ENCODE results near the gene APBA2.

The APBA2 gene

DNA sequence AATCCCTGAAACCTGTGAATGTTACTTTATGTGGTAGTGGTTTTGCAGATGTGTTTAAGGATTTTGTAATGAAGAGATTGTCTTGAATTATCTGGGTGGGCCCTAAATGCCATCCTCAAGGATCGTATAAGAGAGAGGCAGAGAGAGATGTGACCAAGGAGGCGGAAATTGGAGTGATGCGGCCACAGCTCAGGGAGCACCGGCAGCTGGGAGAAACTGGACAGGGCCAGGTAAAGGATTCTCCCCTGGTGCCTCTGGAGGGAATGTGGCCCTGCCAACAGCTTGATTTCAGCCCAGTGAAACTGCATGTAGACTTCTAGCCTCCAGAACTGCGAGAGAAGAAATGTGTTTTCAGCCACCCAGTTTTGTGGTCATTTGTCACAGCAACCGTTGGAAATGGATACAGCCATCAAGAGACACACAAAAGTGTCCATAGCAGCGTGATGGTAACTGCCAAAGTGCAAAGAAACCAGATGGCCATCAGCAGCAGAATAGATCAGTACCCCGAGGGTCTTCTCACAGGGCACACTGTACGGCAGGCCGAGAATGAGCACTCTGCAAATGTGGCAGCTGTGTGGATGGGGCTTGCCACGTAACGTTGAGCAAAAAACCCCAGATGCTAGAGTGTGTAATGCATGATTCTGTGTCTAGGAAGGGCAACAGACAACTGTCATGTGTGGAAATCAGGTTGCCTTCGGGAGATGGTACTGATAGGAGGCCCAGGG, 12.2 kb downstream of the APBA2 start:
- no peak for DNase-seq

DNA sequence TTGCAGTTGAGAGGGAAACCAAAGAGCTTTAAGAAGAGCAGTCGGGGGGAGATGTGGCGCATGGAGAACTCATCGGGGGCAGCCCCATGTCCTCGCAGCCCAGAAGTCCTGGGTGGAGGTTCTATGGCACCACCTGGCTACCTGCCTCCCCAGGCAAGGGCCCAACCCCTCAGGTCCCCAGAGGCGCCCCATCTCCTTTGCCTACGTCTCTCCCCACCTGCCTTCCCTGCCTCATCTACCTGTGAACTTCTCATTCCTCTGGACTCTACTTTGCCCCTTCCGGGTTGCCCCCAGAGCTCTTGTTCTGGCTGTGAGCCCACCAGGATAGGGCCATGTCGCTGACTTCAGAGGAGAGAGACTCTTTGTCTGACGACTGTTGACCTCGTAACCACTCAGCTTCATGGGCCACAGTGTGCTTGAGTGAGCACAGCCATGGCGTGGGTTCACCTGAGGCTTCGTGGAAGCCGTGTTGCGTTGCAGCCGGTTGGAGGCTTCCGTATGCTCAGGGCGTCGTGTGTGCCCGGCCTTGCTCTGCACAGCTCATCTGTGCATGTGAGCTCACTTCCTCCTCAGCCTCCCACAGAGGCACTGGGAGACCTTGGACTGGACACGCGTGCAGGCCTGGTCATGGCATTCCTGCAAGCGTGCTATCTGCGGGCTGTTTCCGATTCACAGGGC, 13.4 kb downstream of the APBA2 start:
- DNase-seq = no peak

DNA sequence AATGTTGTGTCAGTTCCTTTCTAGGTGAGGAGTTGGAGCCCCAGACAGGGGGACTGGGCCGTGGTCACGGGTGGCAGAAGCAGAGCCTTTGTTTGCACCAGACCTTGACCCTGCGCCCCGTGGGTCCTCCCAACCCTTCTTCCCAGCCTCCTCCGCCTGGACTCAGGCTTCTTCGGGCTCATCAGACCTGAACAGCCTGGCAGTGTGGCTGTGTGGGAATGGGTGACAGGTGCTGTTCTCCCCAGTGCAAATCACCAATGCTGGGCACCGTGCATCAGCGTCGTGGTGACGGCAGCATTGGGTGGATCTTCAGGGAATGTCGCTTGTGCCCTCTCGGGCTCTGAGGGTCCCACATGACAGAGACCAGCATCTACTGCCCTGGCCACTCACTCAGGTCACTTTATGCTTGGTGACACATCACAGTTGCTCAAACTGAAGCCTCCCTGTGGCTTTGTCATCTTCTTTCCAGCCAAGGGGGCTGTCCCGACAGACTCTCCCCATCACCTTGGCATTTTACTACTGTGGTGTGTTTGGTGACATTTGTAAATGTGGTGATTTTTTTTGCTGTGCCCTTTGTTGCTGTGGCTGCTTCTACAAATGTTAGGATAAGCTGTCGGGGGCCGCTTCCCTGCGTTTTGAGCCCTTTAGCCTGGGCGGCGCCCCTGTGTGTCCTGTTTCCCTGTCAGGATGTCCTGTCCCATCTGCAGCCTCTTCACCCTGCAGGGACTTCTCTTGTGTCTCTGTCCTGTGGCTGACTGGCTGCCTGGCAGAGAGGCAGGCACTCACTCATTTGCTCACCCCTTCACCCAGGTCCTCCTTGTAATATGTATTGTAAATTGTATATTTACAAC, 14.5 kb downstream of the APBA2 start:
- DNase-seq = no peak

DNA sequence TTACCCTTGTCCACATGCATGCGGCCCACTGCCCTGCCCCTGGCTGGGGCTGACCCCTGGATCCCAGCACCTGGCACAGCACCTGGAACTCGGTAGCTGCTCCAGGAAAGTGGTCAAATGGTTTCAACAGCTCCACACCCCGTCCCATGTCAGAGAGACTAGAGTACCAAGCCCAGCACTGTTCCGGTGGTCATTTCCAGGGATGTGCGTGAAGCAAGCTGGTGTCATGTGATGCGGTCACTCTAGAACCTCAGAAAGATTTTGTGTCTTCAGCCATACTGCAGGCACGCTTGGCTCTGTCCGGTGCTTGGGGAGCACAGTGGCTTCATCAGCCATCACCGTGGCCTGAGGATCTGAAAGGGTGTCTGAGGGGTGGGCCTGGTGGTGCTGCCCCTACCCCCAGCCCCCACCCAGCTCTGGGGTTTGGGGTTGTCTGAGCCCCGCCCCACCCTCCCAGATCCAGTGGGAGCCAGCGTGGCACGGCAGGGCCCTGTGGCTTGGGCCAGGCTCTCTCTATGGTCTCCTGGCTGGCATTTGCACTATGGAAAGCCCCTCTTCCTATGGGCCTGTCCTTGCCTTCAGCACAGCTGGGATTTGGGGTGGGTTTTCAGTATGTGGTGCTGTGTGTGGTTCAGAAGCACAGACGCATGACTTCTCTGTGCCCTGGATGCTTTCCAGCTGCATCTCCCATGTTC, 15.3 kb downstream of the APBA2 start:
- no peak for DNase-seq

DNA sequence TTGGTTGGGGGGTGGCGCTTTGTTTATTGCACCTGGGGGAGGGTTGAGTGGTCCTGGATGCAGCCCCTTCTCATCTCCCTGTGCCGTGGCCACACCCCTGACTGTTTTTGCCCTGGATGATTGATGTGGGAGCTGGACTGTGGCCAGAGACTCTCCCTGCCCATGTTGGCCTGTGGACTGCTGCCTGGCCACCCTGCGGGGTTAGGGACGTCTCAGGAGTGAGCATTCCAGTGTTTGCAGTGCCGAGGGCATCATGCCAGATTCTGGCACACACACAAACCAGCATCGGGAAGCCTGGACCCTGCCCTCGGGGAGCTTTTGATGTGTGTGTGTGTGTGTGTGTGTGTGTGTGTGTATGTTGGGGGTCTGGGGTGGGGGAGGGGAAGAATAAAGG, 15.8 kb downstream of the APBA2 start:
- no peak for DNase-seq

DNA sequence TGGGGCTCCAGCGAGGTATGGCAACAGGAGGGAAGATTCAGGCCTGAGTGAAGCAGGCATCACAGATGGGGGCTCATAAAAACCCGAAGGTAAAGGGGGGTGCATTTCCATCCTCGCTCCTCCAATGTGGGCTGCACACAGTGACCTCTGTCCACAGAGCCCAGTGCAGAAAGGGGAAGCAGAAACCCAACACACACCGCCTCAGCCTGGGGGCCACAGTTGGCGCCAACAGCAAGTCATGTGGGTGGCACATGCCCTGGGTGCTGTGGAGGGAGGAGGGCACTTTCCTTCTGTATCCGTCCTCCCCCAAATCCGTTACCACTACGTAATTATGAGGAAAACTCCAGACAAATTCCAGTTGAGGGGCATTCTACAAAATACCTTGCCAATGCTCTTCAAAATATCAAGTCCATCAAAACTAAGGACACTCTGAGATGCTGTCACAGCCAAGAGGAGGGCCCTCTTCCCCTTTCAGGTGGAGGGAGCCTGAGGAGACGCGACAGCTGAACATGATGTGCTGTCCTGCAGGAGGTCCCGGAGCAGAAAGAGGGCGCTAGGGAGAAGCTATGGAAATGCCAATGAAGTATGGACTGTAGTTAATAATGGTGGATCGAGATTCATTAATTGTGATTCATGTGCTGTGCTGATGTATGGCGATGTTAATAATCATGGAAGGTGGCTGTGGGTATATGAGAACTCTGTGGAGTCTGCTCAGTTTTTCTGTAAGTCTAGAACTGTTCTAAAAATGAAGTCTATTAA, 16.4 kb downstream of the APBA2 start:
- DNase-seq = no peak

DNA sequence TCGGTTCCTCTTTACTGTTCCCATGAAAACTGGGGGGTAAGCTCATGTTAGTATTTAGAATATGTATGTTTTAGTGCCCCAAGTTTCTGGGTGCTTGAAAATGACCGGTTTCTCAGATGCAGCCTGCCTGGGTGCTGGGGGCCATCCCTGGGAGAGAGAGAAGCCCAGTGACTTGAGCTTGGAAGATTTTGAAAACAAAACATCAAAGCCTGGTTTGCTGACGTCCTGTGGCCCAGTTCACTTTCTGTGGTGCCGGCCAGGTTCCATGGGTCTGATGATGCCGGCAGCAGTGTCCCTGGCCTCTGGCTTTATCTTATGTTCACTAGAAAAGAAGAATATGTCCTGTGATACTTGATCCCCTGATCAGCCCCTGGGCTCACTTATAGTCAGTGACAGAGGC, 17.1 kb downstream of the APBA2 start:
- no peak for DNase-seq

DNA sequence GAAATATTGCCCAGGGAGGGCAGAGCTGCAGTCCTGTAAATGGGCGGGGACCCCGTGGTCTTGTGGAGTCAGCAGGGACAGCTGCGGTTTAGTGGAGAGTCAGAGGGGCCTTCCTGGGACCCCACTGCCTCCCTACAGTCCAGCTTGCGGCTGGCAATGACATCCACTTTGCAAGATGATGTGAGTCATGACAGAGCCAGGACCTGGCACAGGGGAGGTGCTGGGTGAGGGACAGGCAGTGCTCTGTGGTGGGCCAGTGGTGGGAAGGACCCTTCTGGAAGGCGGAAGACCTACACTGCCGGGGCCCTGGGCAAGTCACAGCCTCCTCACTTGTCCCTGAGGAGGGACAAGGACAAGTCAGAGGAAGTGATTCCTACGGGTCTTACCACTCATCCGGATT, 17.8 kb downstream of the APBA2 start:
- DNase-seq = no peak

DNA sequence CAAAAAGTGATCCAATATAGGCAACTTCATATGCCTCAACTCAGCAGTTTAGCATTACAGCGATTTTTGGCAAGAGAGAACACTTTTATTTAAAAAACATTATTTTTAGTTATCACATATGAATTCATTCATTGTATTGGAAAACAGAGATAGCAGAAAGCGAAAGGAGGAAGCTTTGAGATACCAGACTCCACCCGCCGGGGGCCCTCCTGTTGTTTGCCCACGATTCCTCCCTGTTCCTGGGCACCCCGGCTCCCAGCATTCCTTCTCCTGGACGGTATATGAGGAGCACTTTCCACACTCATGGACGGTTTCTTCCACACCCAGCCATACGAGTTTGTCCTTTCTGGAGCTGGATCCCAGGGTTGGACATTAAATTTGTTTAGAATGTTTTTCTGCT, 18.2 kb downstream of the APBA2 start:
- DNase-seq = no peak

DNA sequence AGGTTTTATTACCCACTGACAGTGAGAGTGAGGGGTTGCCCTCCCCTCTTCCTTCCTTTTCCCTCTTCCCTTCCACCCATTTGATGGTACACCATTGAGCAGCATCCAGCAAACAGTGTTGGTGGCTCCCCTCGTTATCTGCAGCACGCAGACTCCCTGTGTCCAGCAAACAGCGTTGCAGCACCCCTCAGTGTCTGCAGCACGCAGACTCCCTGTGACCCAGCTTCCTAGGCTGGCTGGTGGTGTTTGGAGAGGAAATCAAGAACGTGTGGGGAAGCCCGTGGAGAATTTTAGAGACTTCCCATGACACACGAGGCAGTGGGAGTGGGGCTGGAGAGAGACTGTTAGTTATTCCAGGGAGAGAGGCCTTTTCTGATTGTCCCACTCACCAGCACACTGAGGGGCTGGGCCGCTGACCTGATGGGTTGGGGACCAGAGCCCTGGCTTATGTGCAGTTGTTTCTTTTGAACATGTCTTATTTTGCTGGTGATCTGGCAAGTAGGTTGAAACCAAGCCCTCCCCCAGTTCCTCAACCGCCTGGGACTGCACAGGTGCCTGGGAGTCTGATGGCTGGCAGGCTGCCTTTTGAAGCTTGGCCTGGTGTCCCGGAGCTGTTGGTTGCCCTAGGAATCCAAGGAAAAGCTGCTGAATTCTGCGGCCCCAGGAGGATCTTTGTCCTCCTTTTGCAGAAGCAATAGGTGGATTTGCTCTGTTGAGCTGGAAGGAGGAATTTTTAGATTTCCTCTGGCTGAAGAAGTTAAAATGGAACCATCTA, 19.0 kb downstream of the APBA2 start:
- no peak for DNase-seq

DNA sequence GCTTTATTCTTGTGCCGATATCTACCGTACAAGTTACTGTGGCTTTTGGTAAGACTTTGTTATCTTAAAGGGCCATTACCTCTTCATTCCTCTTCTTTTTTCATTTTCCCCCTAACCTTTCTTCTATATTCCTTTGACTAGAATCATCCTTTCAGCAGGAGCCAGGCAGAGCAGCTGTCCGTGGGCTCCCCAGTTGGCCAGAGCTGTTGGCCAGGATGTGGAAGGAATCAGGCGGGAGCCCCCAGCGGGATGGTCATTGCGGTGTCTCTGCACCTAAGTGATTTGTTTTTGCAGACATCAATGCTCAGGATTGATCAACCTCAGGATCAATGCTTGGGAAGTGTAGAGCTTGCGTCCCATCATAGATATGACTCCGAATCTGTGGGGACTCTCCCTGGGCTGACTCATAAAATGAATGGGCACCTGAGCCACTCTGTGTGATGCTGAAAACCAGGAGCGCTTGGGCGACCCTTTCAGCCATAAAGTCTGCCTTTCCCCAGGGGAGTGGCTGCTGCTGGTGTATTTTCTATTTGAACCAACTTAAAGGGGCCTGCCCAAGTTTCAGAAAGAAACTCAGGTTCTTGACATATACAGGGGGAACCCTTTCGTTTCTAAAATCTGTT, 21.7 kb downstream of the APBA2 start:
- no peak for DNase-seq

DNA sequence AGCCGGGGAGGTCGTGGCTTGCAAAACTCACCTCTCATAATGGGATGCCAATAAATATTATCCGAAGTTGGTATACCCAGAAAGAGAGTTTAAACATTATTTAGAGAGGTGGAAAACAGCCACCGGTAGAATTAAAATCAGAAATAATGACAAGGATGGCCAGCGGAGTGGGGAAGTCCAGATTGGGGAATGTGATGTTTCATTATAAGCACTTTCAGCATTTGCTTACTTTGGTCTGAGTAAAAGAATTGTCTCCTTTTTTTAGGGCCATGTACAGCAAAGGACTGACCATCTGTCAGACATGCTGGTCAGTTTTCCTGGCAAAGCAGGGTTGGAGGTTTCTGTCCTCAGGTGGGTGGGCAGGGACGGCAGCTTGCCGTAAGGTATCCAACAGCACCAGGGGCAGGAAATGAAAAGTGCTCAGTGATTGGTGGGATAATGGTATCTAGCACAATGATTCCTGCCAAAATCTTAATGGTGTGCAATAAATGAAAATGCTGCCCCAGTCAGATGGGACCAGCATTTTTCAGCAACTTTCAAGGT, 24.3 kb downstream of the APBA2 start:
- DNase-seq = no peak

DNA sequence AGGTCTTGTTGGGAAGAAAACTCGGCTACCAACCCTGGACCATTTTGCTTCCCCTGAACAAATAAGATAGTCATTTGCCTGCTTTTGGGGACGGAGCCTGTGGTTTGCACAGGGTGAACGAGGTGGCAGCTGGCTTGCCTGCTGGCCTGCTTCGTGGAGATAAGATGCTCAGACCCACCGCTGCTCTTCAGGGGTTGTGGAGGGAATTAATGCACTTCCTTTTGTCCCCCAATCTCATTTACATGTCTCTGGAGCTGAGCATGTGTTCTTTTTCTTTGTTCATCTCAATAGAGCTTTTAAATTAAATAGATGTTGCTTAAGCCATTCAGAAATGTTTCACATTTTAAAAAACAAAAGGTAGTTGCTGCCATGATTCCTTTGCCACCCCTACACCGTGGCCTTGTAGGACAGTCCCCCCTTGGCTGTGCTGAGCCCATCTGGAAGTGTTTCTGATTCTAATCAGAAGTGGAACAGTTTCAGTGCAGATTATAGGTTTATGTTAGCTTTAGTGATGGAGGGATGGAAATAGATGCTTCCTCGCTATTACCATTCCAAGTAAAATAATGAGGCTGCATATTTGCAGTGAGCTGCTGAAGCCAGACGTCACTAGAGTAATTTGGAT, 25.6 kb downstream of the APBA2 start:
- DNase-seq = no peak

DNA sequence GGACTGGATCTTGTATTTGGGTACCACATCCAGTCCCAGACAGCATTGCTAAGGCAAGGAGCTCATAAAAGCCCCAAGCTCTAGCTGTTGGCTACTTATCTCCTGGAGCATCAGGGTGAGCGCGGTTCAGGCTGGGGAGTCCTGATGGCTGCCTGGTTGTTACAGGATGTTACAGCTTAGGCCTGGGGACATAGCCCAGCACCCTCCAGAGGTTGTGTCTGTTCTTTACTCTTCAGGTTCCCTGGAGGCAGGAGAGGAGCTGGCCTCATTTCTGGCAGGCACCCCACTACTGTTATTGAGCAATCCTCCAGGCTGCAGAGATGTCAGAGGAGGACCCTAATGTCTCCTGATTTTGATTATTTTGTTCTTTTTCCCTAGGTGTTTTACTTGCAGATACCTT, 26.6 kb downstream of the APBA2 start:
- no peak for DNase-seq

DNA sequence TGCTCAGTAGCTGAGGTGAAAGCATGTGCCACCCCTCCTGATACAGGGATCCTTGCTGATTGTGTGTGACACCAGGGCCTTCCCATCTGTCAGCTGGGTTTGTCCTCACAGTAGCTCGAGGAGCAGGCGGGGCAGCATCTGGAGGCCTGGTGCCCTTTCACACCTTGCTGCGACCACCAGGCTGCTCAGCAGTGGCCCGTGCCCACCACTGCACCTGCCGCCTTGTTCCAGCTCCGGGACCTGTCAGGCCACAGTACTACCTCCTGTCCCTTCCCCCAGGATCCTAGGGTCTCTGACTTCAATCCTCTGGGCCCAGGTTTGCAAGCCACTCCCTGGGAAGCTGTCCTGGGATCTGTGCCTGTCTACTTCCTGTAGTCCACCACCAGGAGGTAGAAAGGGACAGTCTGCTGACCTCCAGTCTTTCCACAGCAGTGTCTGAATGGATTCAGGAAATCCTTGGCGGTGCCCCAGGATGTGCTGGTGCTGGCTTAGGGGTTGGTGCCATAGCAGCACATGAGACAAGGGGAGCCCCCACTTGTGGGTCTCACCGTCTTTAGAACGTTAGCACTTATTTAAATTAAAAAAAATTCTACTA, 27.5 kb downstream of the APBA2 start:
- no peak for DNase-seq

DNA sequence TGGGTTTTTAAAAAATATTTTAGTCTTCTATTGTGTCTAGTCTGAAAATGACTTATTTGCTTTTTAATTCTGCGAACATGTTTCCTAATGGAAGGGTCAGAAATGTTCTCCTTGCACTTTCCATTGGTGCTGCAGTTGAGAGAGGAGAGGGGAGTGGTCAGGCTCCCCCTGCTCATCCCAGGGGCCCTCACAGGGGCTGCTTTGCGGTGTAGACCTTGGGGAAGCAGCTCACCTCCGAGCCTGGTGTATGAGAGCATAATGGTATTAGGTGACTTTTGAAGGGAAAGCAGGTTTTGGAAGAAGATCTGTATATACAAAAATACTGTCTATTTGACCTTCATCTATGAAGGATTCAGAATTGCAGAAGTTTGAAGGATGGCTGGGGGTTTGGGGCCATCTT, 28.3 kb downstream of the APBA2 start:
- no peak for DNase-seq

DNA sequence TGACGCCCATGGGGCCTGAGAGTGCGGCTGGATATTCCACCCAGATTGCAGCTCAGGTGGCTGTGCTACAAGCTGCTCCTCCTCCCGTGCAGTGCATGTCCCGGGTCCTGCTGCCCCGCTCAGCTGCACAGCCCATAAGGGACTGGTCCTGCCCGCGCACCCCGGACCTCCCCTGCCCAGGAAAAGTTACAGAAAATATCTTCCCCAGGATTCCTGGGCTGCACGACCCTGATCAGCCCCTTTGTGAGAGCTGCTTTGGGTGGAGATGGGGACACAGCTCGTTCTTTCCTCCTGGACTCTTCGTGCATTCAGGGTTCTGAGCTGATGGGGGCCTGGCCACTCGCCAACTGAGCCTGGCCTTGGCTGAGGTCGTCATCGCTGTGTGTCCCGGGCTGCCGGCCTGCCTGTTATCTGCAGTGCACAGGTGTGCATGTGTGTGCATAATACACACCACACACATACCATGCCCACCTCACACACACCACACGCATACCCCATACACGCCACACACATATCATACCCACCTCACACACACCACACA, 28.8 kb downstream of the APBA2 start:
- DNase-seq = no peak

DNA sequence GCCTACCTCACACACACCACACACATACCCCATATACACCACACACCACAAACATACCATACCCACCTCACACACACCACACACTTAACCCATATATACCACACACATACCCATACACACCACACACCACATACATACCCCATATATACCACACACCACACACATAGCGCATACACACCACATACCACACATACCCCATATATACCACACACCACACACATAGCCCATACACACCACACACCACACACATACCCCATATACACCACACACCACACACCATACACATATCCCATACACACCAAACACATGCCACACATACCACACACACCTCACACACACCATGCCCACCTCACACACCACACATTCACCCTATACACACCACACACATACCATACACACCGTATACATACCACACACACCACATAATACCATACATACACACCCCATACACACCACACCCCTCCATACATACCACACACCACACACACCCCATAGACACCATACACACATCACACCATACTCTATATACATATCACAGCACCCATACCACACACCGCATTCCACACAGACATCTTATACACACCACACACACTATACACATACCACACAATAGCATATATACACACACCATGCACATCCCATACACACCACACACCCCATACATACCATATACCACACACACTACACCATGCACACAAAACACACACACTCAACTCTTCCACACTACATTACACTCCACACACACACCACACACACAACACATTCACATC, 29.5 kb downstream of the APBA2 start:
- DNase-seq = no peak

DNA sequence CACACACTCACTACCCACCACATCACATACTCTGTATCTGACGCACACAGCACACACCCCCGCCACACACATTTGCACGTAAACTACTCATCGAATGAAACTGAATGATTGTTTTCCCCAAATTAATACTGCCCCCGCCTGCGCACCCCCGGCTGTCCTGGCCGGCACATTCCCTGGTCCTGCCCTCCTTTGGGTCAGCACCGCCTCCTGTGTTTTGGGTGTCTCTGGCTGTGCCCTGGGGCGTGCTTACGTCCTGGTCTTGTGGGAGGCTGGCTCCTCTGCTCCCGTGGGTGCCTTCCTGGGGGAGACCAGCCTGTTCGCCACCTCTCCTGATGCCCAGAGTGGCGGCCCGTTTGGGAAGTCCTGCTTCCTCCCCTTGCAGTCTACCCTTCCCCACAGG, 30.2 kb downstream of the APBA2 start:
- DNase-seq = no peak

All from inflammatory macrophage treated with lipopolysaccharide for 1 hour (primary cell).